GM21619 (cell line): ENCODE results near the gene PARP9.

Experiments
- ATAC-seq: cut with Tn5 transposase; IDR thresholded peaks from one replicate; pipeline ENCODE4 v1.9.1; 2021; ENCODE audit not compliant: unreplicated experiment

PARP9 gene

DNA sequence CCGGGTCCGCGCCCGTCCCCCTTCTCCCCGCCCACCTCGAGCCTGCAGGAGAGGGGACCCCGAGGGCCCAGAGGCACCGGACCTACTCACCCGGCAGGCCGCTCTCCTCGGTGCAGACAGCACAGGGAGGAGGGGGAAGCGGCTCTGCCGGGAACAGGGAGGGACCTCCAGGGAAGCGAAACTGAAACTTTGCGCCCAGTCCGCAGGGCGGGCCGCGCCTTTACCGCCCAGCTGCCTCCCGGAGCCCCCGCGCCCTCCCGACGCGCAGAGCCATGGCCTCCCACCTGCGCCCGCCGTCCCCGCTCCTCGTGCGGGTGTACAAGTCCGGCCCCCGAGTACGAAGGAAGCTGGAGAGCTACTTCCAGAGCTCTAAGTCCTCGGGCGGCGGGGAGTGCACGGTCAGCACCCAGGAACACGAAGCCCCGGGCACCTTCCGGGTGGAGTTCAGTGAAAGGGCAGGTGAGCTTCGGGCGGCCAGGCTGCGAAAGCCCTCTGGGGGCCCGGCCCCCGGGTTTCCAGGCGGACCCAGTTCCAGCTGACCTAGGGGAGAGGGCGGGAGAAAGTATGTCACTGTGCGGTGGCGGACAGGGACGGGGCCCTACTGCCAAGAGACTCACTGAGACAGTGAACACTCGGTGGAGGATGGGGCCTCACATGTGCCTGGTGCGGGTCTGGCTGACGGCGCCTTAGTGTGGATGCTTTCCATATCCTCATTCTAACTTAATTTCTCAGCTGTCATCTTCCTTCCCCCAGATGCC lies at the start of gene PARP9, which contains the start of gene DTX3L:
TSS of gene PARP9 (minus strand) at position 146 of the 758 bp plus-strand sequence. CDS start 4,680 bp downstream, outside the sequence.
TSS of gene DTX3L (plus strand) at position 184 of the 758 bp plus-strand sequence. CDS start at position 273, 89 bp downstream.
- peak; percentile 73 for ATAC-seq

DNA sequence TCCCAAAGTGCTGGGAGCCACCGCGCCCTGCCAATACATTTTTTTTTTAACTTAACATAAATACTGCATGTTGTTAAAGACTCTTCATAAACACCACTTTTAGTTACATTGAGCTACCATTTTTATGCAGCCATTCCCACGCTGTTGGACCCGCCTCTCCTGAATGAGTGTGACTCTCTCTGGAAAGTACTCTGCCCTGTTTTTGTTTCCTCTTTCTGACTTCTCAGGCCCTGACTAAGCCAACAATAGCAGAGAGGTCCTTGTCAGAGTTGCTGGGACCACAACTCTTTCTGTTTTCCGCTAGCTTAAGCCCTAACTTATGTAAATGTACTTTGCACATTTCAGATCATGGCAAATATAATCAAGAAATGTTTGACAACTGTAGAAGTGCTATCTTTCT lies 48.6 kb upstream of the PARP9 start:
- no peak for ATAC-seq

DNA sequence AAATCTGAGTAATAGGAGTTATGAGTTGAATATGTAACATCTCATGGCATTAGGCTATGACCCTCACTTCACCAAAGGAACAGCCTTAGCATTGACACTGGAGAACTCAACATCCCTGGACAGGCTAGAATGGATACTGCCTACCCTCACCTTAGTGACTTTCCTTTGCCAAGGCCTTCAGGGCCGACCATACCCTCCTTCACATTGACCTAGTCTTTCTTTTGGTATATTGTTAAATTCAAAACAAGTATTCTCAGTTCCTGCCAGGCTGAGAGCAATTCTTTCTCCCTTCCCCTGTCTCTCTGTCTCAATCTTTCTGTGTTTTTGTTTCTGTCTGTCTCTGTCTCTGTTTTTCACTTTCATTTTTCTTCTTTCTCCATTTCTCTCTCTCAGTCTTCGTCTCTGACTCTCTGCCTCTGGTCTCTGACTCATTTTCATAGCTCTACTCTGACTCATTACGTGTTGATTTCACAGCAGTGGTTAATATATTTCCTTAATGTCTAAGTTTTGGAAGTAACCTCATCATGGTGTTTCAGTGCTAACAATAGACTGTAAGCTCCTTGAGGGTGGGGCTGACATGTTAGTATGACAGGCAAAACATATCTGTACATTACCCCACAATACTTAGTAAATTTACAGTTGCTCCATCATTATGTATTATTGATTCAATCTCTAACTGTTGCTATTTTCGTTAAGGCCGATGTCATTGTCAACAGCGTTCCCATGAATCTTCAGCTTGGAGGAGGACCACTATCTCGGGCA lies 45.9 kb upstream of the PARP9 start:
- ATAC-seq = peak; percentile 95

DNA sequence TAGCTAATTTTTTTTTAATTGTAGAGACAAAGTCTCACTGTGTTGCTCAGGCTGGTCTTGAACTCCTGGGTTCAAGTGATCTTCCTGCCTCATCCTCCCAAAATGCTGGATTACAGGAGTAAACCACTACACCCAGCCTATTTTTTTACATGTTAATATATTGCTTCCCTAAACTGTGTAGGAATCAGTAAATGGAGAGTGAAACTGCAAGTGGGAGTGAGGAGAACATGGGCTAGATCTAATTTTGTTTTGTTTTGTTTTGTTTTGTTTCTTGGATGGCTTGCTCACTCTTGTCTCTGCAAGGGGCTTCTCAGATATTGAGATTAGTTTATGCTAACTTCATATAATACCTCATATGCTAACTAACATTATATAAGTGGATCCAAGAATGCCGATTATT lies 44.8 kb upstream of the PARP9 start:
- no peak for ATAC-seq

DNA sequence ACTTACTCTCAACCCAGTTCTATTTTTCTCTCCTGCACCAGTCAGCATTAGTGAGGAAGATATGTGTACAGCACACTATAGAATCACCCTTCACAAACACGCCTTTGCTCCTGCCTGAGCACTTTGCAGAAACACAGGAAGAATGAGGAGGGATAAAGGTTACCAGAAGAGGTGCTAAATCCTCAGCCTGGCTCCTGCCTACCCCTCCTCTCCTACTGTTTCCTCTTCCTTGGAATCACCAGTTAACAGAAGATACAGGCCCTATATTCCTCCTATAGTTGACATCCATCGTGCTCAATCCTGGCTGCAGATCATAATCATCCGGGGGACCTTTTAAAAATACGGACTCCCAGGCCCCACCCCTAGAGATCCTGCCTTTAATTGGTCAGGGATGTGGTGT lies 42.2 kb upstream of the PARP9 start:
- no peak for ATAC-seq

DNA sequence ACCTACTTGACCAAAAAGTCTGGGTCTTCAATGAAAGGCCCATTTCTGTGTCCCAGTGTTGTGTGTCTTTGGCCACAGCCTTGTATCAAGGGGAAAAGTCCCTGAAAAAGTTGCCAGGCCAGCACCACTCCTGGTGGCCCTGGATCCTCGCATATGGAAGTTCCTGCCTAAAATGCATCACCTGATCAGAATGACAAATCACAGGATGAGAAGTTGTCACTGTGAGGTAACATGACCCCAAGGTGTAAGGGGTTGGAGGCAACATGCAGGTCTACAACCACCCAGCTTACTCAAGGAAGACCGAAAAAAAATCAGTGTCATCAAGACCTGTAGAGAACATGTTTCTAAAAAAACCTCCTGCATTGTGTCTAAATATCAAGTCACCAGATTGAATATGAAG lies 39.0 kb upstream of the PARP9 start:
- ATAC-seq = no peak

DNA sequence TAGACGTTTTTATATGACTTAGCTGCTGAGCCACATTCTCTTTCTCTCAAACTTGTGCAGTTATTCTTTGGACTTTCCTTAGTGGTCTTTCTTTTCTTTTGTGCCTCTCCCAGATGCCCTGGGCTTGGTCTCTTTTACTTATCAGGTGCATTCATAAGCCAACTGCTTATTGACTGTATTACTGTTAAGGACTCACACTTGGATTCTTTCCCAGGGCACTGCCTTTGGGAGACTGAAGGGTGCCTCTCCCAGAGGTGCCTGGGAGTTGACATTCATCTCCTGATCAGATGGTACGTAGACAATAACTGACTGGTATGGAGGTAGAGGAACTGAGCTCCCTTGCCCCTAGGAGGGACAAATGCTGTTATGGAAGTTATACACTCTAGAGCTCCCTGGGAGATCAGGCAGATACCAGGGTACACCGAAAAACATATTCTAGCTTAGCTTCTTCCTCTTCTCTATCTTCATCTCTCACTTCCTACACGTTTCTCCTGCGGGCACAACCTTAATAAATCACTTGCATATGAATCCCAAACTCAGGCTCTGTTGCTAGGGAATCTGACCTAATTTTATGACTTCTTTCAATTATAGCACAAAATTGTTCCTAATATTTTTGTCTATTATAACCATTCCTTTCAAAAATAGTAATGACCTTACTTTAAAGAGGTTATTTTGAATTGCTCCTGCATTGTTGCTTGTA lies 38.1 kb upstream of the PARP9 start:
- ATAC-seq = no peak

DNA sequence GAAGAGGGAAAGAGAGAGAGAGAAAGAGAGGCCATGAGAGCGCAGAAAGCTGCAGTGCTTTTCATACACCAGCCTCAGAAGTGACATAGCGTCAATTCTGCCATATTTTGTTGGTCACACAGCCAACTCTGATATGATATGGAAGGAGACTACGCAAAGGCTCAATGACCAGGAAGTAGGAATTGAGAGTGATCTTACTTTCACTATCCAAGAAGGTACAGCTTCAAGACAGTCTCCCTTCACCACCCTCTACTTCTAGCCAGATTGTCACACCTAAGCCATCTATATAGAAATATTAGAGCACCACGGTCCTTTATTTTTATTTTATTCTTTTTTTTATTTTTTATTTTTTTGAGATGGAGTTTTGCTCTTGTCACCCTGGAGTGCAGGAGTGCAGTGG lies 34.5 kb upstream of the PARP9 start:
- no peak for ATAC-seq

DNA sequence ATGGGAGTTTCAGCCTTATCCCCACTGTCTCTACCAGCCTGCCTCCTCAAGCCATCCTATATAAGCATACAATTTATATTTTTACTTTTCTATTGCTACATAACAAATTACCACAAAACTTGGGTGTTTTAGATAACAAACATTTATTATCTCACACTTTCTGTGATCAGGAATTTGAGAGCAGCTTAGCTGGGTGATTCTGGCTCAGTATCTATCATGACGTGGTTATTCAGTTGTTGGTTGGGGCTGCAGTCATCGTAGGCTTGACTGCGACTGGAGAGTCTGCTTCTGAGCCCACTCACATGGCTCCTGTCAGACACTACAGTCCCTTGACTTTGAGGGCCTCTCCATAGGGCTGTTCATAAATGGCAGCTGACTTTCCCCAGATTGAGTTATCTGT lies 34.1 kb upstream of the PARP9 start:
- no peak for ATAC-seq

DNA sequence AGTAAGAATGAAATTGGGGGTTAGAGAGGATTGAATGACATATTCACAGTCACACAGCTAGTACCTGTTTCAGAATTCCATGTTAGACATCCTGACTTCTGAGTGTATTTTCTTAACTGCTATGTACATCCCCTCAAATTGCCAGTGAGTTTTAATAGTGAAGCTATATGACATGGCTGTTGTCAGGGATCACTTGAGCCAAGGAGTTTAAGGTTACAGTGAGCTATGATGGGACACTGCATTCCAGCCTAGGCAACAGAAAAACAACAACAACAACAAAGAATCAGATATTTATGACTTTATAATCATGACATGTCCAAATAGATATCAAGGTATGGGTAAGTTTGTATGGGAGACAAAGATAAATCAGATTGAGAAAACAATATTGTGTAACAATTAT lies 29.9 kb upstream of the PARP9 start:
- ATAC-seq = no peak

DNA sequence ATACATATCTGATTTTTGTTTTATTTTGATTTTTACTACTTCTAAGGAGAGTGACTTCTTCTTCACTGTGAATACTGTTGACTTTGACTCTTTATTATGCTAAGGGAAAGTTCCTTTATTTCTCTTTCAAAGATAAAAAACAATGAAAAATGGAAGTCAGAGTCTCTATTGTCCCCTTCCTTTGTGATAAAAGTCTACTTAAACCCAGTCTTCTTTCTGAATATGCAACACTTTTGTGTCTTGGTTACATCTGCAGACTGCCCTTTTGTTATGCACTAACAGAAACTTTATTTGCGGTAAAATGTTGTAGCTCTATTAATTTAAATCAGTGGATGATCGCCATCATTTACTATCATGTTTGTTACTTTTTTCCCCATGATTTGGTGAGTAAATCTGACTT lies 26.5 kb upstream of the PARP9 start:
- ATAC-seq = no peak

DNA sequence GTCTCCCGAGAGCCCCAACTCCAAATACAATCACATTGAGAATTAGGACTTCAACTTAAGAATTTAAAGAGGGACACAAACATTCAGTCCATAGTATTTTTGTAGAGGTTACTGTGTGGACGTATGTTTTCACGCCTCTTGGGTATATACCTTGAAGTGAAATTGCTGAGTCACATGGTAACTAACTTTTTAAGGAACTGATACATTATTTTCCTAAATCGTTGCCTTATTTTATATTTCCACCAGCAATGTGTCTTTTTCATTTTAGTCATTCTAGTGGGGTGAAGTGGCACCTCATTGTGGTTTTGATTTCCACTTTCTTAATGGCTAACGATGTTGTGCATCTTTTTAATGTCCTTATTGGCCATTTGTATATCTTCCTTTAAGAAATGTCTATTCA lies 25.2 kb upstream of the PARP9 start:
- ATAC-seq = peak; percentile 46

DNA sequence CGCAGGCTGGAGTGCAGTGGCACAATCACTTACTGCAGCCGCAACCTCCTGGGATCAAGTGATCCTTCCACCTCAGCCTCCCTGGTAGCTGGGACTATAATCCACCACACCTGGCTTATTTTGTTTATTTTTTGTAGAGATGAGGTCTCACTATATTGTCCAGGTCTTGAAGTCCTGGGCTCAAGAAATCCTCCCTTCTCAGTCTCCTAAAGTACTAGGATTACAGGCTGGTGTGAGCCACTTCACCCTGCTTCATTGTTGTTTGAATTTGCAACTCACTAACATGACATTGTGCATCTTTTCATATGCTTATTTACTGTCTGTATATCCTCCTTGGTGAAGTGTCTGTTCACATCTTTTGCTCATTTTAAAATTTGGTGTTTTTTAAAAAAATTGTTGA lies 23.5 kb upstream of the PARP9 start:
- no peak for ATAC-seq

DNA sequence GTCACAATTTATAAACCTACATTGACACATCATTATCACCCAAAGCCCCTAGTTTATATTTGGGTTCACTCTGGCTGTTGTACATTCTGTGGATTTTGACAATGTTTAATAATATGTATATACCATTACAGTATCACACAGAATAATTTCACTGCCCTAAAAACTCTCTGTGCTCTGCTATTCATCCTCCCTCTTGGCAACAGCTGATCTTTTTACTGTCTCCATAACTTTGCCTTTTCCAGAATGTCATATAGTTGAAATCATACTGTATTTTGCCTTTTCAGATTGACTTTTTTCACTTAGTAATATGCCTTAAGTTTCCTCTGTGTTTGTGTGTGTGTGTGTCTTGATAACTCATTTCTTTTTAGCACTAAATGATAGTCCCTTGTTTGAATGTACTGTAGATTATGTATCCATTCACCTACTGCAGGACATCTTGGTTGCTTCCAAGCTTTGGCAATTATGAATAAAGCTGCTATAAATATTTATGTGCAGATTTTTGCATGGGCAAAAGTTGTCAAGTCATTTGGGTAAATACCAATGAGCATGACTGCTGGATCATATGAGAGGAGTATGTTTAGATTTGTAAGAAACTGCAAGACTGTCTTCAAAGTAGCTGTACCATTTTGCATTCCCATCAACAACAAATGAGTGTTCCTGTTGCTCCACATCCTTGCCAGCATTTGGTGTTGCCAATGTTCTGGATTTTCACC lies 22.8 kb upstream of the PARP9 start:
- no peak for ATAC-seq

DNA sequence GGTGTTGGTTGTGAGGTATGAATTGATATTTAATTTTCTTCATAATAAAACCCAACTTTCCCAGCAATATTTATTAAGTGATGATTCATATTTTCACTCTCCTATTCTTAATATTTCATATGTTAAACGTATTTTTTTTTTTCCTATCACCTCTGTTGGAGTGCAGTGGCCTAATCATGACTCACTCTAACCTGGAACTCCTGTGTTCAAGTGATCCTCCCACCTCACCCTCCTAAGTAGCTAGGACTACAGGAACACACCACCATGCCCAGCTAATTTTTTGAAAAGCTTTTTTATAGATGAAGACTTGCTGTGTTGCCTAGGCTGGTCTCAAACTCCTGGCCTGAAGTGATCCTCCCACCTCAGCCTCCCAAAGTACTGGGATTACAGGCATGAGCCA lies 22.0 kb upstream of the PARP9 start:
- no peak for ATAC-seq

DNA sequence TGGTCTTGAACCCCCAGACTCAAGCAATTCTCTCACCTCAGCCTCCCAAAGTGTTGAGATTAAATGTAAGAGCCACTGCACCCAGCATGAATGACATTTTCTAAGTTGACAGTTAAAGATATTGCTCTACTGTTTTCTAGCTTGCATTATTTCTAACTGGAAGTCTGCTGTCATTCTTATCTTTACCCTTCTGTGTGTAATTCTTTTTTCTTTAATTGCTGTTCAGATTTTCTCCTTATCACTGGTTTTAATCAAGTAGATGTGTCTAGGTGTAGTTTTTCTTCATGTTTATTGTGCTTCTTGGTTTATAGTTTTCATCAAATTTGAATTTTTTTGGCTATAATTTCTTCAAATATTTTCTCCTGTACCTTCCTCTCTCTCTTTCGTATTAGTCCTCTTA lies 18.3 kb upstream of the PARP9 start:
- ATAC-seq = no peak

DNA sequence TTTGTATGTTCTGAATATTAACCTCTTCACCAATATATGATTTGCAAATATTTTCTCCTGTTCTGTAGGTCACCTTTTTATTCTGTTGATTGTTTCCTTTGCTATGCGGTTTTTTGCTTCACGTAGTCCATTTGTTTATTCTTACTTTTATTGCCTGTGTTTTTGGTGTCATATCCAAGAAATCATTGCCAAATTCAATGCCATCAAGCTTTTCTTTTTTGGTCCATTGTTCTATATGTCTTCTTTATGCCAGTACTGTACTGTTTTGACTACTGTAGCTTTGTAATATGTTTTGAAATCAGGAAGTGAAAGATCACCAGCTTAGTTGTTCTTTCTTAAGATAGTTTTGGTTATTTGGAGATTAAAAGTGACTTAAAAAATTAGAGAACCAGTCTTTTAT lies 17.5 kb upstream of the PARP9 start:
- no peak for ATAC-seq

DNA sequence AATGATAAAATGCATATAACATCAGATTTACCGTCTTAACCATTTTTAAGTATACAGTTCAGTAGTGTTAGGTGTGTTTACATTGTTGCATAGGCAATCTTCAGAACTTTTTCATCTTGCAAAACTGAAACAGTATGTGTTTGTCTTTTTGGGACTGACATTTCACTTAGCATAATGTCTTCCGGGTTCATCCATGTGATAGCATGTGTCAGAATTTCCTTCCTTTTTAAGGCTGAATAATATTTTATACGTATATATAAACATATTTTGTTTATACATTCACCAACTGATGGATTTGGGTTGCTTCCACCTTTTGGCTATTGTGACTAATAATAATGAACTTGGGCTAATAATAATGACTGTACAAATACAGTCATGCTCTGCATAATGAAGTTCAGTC lies 16.4 kb upstream of the PARP9 start:
- ATAC-seq = no peak

DNA sequence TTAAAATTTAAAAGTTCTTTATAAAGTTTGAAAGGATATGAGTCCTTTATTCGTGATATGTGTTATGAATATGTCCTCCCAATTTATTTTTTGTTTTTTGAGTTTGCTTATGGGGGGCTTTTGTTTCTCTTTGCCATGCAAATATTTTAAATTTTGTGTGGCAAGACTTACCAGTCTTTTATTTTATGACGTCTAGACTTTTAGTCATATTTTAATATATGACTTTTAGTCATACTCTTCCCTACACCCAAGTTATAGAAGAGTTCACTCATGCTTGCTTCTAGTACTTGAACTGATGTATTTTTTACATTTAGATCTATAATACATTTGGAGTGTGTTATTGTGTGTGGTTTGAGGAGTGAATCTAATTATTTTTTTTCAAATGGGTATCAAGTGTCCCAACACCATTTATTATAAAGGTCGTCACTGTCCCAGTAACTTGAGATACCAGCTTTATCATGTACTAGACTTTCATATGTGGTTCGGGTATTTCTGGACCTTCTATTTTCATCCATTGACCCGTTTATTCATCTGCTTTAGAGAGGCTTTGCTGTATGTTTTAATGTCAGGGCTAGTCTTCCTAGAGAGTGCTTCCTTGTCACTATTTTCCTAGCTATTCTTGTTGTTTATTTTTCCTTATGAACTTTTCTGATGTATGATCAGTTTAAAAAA lies 14.1 kb upstream of the PARP9 start:
- ATAC-seq = no peak

DNA sequence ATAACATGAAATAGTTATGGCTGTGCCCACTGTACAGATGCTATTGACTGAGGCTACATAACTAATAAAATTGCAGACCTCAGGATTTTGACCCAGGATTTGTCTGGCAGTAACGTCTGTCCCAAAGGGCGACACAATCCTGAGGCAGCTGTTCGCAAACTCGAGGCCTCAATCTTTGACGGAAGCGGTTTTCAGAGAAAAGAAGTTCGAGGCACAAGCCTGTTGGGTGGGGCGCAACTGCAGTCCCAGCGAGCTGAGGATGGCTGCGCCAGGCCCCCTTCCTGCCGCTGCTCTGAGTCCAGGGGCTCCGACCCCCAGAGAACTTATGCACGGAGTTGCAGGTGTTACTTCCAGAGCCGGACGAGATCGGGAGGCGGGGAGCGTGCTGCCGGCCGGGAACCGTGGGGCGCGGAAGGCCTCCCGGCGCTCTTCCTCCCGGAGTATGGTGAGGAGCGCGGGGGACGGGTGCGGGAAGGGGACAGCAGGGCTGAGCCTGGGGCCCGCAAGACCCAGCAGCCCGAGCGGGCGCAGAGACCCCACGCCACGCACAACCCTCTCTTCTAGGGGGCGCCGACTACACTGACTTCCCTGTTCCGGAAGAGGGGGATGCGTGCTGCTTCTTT lies 13.4 kb upstream of the PARP9 start, which contains the start of gene PARP15:
TSS of gene PARP15 (plus strand) at position 242 of the 623 bp plus-strand sequence. CDS start at position 260, 18 bp downstream.
- ATAC-seq = no peak
